COLO668 (cell line): Measurements from ENCODE around the gene PHLDA2.

ENCODE experiments used
- DNase-seq: peaks from one replicate; lab custom pipeline; 2025; ENCODE audit not compliant: unreplicated experiment; lab: John Stamatoyannopoulos, UW

PHLDA2 gene

GRCh38 chr11:2899080-2899783 lies 30.0 kb downstream of the PHLDA2 start:
- DNase-seq: no peak

DNA sequence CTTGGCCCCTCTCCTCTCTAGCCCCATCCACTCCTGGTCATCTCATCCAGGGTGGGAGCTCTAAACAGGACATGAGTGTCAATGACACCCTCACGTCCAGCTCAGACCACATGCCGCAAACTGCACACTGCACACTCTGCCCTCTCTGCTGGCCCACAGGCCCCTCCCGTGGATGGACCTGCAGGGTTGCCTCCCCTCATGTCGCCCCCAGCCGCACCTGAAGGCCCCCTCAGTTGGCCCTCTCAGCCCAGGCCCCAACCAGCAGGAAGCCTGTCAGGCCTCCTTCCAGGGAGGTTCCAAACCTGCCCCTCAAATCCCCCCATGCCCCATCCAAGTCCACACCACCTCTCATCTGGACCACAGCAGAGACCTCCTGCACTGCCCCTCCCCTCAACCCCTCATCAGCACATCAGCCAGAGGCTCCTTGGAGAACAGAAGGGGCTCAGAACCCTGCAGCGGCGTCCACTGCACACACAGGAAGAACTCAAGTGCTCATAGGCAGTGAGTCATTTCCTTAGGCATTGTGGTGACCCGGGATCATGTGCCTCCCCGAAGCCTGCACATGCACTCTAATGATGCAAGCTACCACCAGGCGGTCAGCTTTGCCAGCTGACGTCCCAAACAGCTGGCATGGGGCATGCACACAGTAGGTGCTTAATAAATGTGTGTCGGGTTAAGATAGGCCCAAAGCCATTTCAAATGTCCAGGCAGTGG lies 30.7 kb downstream of the PHLDA2 start:
- peak; percentile 41 for DNase-seq

DNA sequence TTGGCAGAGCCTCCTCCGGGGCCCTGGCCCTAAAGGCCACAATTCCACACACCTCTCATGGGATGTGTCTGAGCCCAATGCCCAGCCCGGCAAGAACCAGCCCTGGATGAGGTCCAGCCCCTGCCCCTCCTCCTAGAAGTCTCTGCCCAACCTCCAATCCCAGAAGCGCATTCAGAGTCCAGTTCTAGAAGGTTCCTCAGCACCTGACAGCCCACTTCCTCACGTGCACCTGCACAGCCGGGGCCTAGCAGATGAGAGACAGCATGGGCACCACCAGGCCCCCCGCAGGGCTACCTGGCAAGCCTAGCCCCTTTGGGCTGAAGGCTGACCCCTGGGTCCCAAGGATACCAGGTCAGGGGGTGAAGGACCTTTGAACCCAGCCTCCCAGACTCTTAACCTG lies 32.2 kb downstream of the PHLDA2 start:
- DNase-seq: no peak

- DNase-seq: no peak
Observed at GRCh38 chr11:2896047-2896446, 33.2 kb downstream of the PHLDA2 start.

- no peak for DNase-seq
Observed at GRCh38 chr11:2893935-2894334, 35.3 kb downstream of the PHLDA2 start.

GRCh38 chr11:2892967-2893528 lies 36.2 kb downstream of the PHLDA2 start:
- peak; percentile 42 for DNase-seq

- peak; percentile 42 for DNase-seq
Observed at GRCh38 chr11:2892215-2892966, 36.8 kb downstream of the PHLDA2 start.

DNA sequence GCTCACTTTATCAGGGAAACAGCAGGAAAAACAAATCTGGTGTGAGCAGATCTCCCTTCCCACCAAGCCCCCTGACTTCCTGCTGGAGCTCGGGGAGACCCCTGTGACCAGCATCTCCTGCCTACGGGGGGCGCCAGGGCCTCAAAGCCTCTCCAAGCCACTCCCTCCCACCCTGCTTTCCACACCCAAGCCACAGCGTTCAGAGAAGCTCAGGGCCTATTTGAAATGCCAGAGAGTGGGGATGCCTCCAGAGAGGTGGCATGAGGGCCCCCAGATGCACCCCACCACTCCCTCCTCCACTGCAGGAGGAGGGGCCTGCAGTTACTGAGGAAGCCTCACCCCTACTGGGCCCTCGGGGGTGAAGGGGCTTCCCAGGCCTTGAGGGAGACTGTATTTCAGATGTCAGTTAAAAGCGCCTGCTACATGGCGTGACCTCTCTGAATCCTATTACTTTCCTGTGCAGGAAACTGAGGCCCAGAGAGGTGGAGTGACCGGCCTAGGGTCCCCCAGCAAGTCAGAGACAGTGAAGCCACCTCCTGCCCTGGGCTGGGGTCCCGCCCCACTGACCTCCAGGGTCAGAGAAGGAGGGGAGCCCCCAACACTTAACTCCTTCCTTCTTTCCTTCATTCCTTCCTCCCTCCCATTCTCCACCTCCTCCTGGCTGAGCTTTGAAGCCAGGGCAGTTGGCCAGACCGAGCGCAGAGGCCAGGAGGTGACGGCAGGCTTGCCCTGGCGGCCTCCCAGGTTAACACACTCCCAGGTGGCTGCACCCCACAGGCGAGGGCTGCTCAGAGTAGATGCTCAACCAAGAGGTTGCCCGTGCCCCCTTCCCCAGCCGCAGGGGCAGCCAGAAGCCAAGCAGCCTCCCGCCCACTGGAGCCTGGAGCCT lies 37.6 kb downstream of the PHLDA2 start:
- DNase-seq: no peak

- DNase-seq: peak; percentile 60
Observed at GRCh38 chr11:2890466-2891294, 38.5 kb downstream of the PHLDA2 start.

DNA sequence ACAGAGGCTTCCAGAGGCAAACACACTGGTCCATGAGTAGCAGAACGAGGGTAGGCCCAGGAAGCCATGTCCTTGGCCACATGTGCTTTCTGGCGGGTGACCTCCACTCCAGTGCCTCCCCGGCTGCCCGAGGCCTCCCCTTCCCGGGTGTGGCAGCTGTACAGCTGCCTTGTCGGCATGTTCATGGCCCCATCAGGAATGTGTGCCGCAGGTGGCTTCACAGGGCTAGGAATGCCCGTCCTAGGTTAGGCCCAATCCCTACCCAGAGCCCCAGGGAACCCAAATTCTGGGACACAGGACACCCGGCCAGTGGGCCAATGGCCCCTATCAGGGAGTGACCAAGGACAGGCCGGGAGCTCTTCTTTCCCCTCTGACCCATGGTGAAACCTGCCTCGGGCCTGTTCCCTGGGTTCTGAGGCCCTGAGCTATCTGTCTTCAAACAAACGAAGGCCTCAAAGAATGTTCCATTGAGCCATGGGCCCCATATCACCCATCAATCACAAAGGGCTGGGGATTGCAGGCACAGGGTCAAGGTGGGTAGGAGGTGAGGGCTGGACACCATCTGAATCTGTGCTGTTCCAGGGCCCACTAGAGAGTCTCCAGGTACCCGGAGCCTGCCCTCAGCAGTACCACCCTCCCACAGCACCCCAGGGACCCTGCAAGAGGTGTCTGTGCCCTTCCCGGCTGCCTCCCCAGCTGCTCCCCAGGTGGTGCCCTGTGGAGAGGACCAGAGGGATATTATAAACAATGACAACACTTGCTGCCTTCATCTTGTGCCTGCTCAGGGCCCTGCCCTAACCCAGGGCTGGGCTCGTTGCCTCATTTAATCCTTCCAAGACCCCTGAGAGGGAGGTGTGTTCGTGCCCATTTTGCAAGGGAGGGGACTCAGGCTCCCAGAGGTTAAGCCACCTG lies 39.6 kb downstream of the PHLDA2 start:
- DNase-seq: no peak

DNA sequence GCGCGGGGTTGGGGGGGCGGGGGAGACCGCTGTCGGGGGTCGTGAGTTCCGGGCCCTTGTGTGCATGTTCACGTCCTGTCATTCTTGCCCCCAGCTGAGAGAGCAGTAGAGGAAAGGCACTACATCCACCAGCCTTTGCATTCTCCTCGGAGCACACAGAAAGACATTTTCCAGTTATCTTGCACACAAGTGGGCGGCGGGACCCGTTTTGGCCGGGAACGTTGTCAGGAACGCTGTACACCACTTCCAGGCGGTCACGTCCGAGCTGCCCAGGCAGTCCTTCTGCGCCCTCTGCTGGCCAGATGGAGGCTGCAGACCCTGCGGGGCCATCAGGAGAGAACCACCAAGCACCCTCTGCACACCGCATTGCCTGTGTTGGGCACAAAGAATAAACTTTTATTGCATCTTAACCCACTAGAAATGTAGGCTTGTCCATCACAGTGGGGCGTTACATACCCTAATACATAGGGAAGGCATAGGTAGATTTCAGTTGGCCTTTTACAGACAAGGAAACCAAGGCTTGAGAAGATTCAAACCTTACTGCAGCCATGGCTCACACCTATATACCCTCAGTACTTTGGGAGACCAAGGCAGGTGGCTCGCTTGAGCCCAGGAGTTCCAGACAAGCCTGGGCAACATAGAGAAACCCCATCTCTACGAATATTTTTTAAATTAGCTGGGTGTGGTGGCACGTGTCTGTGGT lies 40.8 kb downstream of the PHLDA2 start:
- DNase-seq: peak; percentile 80

DNA sequence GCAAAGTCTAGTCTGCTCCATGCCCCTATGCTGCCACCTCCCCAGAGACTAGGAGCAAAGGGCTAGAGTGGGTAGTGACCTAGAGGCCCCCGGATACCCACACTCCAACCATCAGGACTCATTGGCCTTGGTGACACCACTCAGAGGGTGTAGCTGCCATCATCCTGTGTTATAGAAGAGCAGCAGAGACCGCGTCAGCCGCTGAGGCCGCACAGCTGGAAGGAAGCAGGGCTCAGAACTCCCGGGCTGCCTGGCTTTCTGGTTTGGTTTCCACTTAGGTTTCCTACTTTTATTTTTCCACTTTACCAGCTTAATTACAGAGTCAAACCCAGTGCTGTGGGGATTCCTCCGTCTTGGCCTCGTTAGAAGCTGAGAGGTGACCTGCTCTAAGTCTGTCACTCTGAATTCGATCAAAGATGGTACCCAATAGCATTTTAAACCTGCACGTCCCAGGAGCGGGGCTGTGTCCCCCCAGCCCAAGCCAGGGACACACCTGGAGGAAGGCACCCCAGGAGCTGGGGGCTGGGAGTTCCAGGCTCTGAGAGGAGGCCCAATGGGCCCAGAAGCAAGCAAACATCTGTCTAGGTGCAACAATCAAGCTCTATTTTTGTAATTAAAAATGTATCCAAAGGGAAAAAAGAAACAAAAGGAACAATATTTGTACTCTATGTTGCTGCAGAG lies 41.6 kb downstream of the PHLDA2 start:
- no peak for DNase-seq

- DNase-seq: no peak
Observed at GRCh38 chr11:2886936-2887335, 42.3 kb downstream of the PHLDA2 start.

GRCh38 chr11:2886191-2886894 lies 42.9 kb downstream of the PHLDA2 start:
- peak; percentile 23 for DNase-seq

DNA sequence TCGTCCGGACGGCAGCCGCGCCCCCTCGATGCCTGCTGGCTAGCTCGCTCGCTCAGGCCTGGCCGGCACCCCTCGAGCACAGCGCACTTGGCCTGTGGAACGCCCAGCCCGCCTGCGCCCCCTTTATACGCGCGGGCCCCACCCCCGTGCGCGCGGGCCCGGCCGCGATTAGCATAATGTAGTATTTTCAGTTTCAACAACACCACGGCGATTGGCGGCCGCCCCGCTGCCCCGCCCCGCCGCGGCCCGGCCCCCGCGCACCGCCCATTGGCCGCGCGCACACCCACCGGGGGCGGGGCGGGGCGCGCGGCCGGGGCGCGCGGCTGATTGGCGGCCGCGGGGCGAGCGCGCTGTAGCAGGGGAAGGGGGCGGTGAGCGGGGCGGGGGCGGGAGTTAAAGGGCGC lies 43.5 kb downstream of the PHLDA2 start, which contains the start of gene CDKN1C:
Gene CDKN1C, minus strand, starts transcription at position 98 of the 404 bp plus-strand sequence. CDS start 319 bp downstream, outside the sequence.
- DNase-seq: peak; percentile 76

- DNase-seq: peak; percentile 53
Observed at GRCh38 chr11:2885017-2885677, 44.1 kb downstream of the PHLDA2 start.
